ENCODE results near the gene SMARCAL1. TPM values are rescaled to one million over a fixed set of nuclear protein-coding genes. Genes with fewer than 3 reads are reported as not detected.

SMARCAL1 gene
- total RNA-seq, 1 donor from 2014 or later: 23.5 TPM

DNA sequence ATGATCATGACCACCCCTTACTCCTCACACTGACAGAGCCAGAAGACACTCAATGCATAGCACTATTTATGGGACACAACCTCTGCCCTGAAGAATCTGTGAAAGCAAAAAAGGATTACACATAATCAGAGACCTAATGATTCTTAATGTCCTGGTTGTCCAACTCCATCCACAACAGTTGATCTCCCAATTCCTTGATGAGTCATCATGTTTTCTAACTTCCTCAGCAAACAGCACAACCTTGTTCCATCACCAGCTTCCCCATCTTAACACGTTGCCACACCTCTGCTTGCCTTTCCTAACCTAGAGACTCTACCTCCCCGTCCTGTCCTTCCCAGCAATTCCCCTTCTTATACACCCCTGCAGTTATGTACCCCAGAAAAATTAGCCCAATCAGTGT, 26.8 kb upstream of the SMARCAL1 start:
- H3K4me3 ChIP-seq (ENCODE audit: low read depth, low read length): no peak overlapping the region
- TF ChIP-seq, protein P1, sequence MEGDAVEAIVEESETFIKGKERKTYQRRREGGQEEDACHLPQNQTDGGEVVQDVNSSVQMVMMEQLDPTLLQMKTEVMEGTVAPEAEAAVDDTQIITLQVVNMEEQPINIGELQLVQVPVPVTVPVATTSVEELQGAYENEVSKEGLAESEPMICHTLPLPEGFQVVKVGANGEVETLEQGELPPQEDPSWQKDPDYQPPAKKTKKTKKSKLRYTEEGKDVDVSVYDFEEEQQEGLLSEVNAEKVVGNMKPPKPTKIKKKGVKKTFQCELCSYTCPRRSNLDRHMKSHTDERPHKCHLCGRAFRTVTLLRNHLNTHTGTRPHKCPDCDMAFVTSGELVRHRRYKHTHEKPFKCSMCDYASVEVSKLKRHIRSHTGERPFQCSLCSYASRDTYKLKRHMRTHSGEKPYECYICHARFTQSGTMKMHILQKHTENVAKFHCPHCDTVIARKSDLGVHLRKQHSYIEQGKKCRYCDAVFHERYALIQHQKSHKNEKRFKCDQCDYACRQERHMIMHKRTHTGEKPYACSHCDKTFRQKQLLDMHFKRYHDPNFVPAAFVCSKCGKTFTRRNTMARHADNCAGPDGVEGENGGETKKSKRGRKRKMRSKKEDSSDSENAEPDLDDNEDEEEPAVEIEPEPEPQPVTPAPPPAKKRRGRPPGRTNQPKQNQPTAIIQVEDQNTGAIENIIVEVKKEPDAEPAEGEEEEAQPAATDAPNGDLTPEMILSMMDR (conservative IDR thresholded peaks at IDR 0.05; ENCODE audit: low read depth, low read length): no peak
- DNase-seq (ENCODE audit: low read depth): no peak

DNA sequence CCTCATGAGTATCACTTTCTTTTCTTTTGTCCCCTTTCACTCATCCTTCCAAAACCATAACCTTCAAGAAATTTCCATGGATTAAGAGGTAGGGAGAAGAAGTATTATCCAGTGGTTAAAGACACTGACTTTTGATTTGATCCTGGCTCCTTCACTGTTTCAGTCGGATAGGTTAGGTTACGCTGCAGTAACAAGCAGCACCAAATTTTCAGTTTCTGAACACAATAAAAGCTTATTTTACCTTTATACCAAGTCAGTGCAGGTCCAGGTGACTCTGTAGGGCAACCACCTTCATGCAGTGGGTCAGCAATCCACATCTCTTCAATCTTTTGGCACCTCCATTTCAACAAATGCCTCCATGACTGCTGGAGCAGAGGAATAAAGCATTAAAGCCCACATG, 25.0 kb upstream of the SMARCAL1 start:
- DNase-seq (ENCODE audit: low read depth): no peak
- H3K4me3 ChIP-seq (ENCODE audit: low read depth, low read length): no peak overlapping the region
- TF ChIP-seq, protein P1 (conservative IDR thresholded peaks at IDR 0.05; ENCODE audit: low read depth, low read length): no peak

DNA sequence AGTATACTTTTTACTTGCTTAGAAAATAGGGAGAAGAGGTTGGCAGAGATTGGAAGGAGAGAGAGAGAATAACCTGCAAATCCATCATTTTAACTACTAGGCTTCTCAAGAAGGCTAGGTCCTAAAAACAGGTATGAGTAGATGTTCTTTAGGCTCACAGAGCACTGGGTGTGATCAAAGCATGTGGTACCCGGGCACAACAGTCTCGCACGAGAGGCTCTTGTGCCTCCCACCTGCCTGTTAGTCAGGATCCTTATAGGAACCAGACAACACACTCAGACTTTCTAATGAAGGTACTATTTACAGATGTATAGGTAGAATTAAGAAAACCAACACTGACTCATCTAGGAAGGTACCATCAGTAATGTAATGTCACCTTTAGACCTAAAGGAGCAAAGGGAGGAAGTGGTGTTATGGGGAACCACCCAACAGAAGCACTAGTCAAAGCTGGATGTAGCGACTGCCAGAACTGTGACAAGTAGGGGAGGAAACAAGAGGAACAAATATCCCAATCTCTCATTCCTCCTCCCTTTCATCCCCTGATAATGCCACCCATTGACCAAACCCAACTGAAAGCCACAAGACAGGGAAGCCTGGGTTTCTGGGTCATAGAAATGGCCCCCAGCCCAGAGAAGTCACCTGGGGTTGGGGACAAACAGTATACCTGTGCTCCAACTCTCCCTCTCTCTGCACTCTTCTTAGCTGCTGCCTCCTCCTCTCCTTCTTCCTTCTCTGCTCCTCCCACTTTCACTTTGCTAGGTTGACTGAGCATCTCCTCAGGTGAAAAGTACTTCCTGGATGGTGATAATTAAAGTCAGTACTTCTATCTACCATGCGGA, 24.0 kb upstream of the SMARCAL1 start:
- TF ChIP-seq, protein P1 (conservative IDR thresholded peaks at IDR 0.05; ENCODE audit: low read depth, low read length): no peak
- no peak overlapping the region for H3K4me3 ChIP-seq (ENCODE audit: low read depth, low read length)
- no peak for DNase-seq (ENCODE audit: low read depth)

DNA sequence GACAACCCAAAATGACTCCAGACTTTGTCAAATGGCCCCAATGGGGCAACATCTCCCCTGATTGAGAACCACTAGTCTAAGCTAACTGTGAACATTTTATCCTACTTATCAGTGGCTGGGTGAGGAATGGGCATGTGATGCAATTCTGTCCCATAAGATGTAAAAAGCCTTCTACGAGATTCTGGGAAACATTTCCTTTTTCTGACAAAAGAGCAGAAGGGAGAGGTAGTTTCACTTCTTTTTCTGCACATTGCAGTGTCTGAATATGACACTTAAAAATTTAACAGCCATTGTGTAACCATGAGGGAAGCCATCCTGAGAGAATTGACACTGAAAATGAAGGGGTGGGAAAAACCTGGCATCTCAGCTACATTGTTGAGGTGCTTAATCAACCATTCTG, 22.7 kb upstream of the SMARCAL1 start:
- TF ChIP-seq, protein P1 (conservative IDR thresholded peaks at IDR 0.05; ENCODE audit: low read depth, low read length): no peak
- H3K4me3 ChIP-seq (ENCODE audit: low read depth, low read length): no peak overlapping the region
- DNase-seq (ENCODE audit: low read depth): no peak

DNA sequence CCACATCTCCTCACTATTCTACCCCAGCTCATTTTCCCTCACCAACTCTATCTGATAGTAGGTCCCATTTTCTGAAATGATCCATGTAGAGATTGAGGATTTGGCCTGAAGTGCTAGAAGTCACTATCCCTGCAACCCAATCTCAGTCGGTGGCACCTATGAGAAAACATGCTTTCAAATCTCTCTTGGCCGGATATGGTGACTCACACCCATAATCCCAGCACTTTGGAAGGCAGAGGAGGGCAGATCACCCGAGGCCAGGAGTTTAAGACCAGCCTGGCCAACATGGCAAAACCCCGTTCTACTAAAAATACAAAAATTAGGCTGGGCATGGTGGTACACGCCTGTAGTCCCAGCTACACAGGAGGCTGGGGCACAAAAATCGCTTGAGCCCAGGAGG, 20.9 kb upstream of the SMARCAL1 start:
- no peak for DNase-seq (ENCODE audit: low read depth)
- TF ChIP-seq, protein P1 (conservative IDR thresholded peaks at IDR 0.05; ENCODE audit: low read depth, low read length): no peak
- no peak overlapping the region for H3K4me3 ChIP-seq (ENCODE audit: low read depth, low read length)

DNA sequence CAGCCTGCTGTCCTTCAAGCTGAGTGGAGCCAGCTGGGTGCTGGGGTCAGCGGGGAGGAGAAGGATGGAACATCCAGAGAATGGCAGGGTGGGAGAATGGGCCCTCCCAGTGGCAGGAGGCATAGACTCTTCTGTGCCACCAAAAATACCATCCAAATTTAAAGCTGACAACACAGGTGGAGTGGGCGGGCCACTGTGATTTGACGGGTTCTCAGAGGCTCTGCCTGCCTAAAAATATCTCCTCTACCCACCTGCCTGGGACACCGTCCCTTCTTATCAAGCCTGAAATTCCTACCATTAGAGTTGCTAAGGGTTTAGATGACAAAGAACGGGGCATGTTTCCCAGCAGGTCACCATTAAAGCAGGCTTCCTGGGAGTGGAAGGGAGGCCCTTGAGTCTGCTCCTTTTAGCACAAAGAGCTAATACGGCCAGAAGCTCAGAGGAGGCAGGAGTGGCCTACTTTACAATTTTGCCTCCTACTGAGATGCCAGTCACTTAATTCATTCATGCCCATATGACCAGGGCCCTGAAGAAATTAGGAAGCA, 20.2 kb upstream of the SMARCAL1 start:
- TF ChIP-seq, protein P1 (conservative IDR thresholded peaks at IDR 0.05; ENCODE audit: low read depth, low read length): no peak
- H3K4me3 ChIP-seq (ENCODE audit: low read depth, low read length): no peak overlapping the region
- DNase-seq (ENCODE audit: low read depth): no peak
